GM12865 (cell line): ENCODE measurements around the gene MCEMP1.

Experiments used
- DNase-seq: peaks from one replicate; pipeline ENCODE4 v3.0.0; 2010; ENCODE audit warnings: low read depth
- H3K4me3 ChIP-seq: 2 replicates; pipeline ENCODE4 v1.5.1; 2011; ENCODE audit warnings: mild to moderate bottlenecking, low read depth, low read length, control low read depth
- TF ChIP-seq, protein P1 (sequence below): IDR thresholded peaks from 2 replicates; pipeline ENCODE4 v1.5.1; 2011; ENCODE audit warnings: low read length, control low read depth, low read depth, inconsistent platforms; ENCODE audit not compliant: insufficient read depth; ENCODE audit errors: missing control alignments

Gene MCEMP1

GRCh38 chr19:7633698-7634097 lies 43.2 kb upstream of the MCEMP1 start, which contains the start of gene PCP2:
Gene PCP2, minus strand, starts transcription at chr19:7633719. Its CDS starts 262 bp downstream, at chr19:7633457.
- no peak for DNase-seq
- TF ChIP-seq, protein P1, sequence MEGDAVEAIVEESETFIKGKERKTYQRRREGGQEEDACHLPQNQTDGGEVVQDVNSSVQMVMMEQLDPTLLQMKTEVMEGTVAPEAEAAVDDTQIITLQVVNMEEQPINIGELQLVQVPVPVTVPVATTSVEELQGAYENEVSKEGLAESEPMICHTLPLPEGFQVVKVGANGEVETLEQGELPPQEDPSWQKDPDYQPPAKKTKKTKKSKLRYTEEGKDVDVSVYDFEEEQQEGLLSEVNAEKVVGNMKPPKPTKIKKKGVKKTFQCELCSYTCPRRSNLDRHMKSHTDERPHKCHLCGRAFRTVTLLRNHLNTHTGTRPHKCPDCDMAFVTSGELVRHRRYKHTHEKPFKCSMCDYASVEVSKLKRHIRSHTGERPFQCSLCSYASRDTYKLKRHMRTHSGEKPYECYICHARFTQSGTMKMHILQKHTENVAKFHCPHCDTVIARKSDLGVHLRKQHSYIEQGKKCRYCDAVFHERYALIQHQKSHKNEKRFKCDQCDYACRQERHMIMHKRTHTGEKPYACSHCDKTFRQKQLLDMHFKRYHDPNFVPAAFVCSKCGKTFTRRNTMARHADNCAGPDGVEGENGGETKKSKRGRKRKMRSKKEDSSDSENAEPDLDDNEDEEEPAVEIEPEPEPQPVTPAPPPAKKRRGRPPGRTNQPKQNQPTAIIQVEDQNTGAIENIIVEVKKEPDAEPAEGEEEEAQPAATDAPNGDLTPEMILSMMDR: no peak
- H3K4me3 ChIP-seq: no peak within 1 kb of the TSS

- no peak for DNase-seq
- H3K4me3 ChIP-seq: no peak overlapping the region
- TF ChIP-seq, protein P1: no peak
Measured at GRCh38 chr19:7635670-7636069, 41.2 kb upstream of the MCEMP1 start.

- H3K4me3 ChIP-seq: peak overlapping the region; percentile 71
- DNase-seq: no peak
- TF ChIP-seq, protein P1: no peak
Measured at GRCh38 chr19:7636317-7636690, 40.6 kb upstream of the MCEMP1 start.

GRCh38 chr19:7636691-7637373 lies 40.1 kb upstream of the MCEMP1 start, which contains the start of gene STXBP2:
Gene STXBP2, plus strand, starts transcription at chr19:7637110. Its CDS starts 40 bp downstream, at chr19:7637150.
- TF ChIP-seq, protein P1: no peak
- DNase-seq: peak; percentile 94
- H3K4me3 ChIP-seq: peak within 1 kb of the TSS; percentile 71

DNA sequence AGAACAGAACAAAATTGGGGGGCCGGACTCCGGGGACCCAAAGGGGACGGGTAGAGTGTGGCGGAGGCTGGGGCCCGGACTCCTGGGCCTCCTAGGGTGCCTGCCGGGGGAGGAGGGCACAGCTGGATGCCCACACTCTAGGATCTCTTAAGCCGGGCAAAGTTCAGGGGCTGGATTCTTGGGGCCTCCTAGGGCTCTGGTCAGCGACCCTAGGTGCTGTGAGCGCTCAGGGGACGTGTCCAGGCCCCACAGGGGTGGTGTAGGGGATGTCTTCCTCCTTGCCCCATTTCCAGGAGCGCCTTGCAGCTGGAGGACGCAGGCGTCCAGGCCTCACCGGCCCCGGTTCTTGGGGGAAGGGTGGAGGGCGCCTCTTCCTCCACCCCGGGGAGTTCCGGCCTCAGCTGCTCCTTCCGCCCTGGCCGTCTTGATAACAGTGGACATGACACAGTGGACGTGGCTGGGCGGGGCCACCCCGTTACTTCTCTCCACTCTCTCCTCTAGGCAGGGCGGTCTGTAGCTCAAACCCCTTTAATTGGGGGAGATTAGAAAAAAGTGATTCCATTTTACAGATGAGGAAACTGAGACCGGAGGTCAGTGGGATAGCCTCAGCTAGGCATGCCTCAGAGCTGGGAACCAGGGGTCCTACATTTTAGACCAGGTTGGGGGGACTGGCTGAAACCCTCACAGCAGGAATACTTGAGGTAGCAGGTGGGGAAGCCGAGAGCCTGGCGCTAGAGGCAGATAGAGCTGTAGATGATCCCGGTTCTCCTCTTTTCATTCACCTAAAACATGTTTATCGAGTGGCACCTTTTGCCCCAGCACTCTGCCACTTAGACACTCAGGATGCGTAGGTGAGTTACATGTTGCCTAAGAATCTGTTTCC lies 39.3 kb upstream of the MCEMP1 start:
- peak overlapping the region; percentile 71 for H3K4me3 ChIP-seq
- peak; percentile 69 for DNase-seq
- TF ChIP-seq, protein P1: no peak

GRCh38 chr19:7638802-7639465 lies 38.0 kb upstream of the MCEMP1 start:
- TF ChIP-seq, protein P1: no peak
- H3K4me3 ChIP-seq: no peak overlapping the region
- no peak for DNase-seq
